Sigmoid colon (tissue), 3 donors: Measurements from ENCODE around the gene ATP2A2.
"Not testable (repeated sequence)": the region's sequence is repeated elsewhere in the genome, so short reads cannot be mapped to it uniquely, and the experiment has no call there.

Experiments used
- CTCF ChIP-seq, 4 experiments: fragments of 450-650 bp in 3 of 4; fragments of 200-600 bp in 1 of 4; IDR thresholded peaks; one replicate each; pipeline ENCODE4 v1.5.1; 2016 to 2019; ENCODE audit warnings: antibody characterized with exemption in 4 of 4, mild to moderate bottlenecking in 3 of 4, moderate library complexity in 2 of 4
- POLR2A ChIP-seq, 2 donors: fragments of 450-650 bp; IDR thresholded peaks; one replicate each; pipeline ENCODE4 v1.6.1; 2016; ENCODE audit warnings: antibody characterized with exemption in 2 of 2, mild to moderate bottlenecking in 2 of 2, moderate library complexity in 2 of 2

- TF ChIP-seq CTCF, POLR2A (IDR thresholded peaks at IDR 0.05): not testable (repeated sequence)
Measured at GRCh38 chr12:110378131-110378790, 97.2 kb downstream of the ATP2A2 start.
